HL-60 (cell line): ENCODE results near the gene BPIFB2.

Experiments used
- DNase-seq, 2 experiments: peaks; one replicate each; pipeline ENCODE4 v3.0.0-alpha.2; 2010 to 2020; ENCODE audit warnings: low read depth in 1 of 2, low spot score in 1 of 2
- H3K27ac ChIP-seq: fragments of 250-450 bp; sonication (Bioruptor Pico); replicated peaks from 2 replicates; pipeline ENCODE4 v1.5.1; 2020; ENCODE audit warnings: mild to moderate bottlenecking, moderate library complexity
- H3K27me3 ChIP-seq: fragments of 250-450 bp; sonication (Bioruptor Pico); 2 replicates; pipeline ENCODE4 v1.5.1; 2021; ENCODE audit warnings: mild to moderate bottlenecking, moderate library complexity; ENCODE audit not compliant: insufficient read depth, poor library complexity, severe bottlenecking
- H3K4me3 ChIP-seq: replicated peaks from 2 replicates; pipeline ENCODE4 v1.5.1; 2011; ENCODE audit warnings: mild to moderate bottlenecking, control low read depth, low read length; ENCODE audit not compliant: insufficient read depth
- CTCF ChIP-seq: IDR thresholded peaks from one replicate; pipeline ENCODE4 v1.5.1; 2011; ENCODE audit warnings: low read length, control low read depth, inconsistent platforms; ENCODE audit not compliant: insufficient read depth
- GABPA ChIP-seq: IDR thresholded peaks from 2 replicates; pipeline ENCODE4 v1.6.1; 2012; ENCODE audit warnings: low read depth
- POLR2AphosphoS5 ChIP-seq: IDR thresholded peaks from 2 replicates; pipeline ENCODE4 v1.6.1; 2012; ENCODE audit warnings: low read depth
- REST ChIP-seq: IDR thresholded peaks from 2 replicates; pipeline ENCODE4 v1.6.1; 2012; ENCODE audit warnings: low read depth; ENCODE audit not compliant: insufficient replicate concordance
- SPI1 ChIP-seq: IDR thresholded peaks from 2 replicates; pipeline ENCODE4 v1.6.1; 2012; ENCODE audit warnings: low read depth, mild to moderate bottlenecking, borderline replicate concordance

Gene BPIFB2

GRCh38 chr20:32968478-32969241 lies 38.8 kb upstream of the BPIFB2 start:
- no peak overlapping the region for H3K27ac ChIP-seq
- TF ChIP-seq REST (no peak), GABPA (no peak), SPI1 (no peak), POLR2AphosphoS5 (no peak), CTCF (no peak)
- no peak overlapping the region for H3K4me3 ChIP-seq
- H3K27me3 ChIP-seq = no peaks in the 10 kb centered on the region
- no peak for DNase-seq

GRCh38 chr20:32969356-32970114 lies 38.0 kb upstream of the BPIFB2 start:
- H3K27me3 ChIP-seq = no peaks in the 10 kb centered on the region
- no peak overlapping the region for H3K4me3 ChIP-seq
- no peak overlapping the region for H3K27ac ChIP-seq
- TF ChIP-seq SPI1 (no peak), CTCF (no peak), GABPA (no peak), POLR2AphosphoS5 (no peak), REST (no peak)
- no peak for DNase-seq

GRCh38 chr20:32970115-32970972 lies 37.2 kb upstream of the BPIFB2 start:
- TF ChIP-seq GABPA = no peak
- no peak for TF ChIP-seq SPI1
- TF ChIP-seq POLR2AphosphoS5 = no peak
- no peak for TF ChIP-seq CTCF
- no peak for TF ChIP-seq REST
- Histone ChIP-seq H3K27ac (peak overlapping the region; percentile 89), H3K4me3 (no peak overlapping the region), H3K27me3 (no peaks in the 10 kb centered on the region)
- DNase-seq = no peak
